Astrocyte of the hippocampus (primary cell): ENCODE results near the gene DCTD.
A peak's percentile ranks its signal among the peaks of the same experiment; 100 is the strongest.

Experiments used
- DNase-seq: peaks from one replicate; pipeline ENCODE4 v3.0.0; 2011; ENCODE audit warnings: low read depth, low spot score

DCTD gene

DNA sequence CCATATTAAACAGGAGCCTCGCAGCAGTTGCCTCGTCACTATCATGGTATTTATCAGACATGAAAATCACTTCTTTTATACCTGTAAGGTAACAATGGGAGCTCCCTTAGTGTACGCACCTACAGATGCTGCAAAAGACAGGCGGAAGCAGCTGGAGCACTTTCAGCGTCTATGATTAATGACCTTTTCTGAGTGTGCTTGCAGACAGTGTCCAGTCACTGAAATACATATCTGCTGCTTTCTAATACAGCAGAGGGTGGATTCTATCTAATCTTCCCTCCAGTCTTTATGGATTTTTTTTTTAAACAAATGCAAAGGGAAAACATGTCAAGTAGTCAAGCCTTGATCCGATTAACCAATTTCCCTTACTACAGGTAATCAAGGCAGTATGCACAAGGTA, 24.1 kb downstream of the DCTD start:
- DNase-seq = no peak

DNA sequence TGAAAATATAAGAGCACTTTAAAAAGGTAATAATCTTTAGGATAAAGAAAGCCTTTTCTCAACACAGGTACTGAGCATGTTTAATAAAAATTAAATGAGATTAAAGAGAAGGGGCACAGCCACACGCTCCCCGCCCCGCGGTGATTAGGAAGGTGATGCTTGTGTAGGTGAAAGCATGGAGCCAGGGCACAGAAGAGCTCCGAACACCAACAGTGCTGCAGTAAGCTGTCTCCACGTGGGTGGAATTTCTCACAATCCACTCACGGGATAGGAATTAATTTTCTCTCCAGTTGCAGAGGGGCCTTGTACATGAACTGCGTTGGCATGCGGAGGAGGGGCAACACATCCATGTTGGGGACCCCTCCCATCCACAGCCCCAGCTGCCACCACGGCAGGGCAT, 27.0 kb downstream of the DCTD start:
- DNase-seq = no peak

DNA sequence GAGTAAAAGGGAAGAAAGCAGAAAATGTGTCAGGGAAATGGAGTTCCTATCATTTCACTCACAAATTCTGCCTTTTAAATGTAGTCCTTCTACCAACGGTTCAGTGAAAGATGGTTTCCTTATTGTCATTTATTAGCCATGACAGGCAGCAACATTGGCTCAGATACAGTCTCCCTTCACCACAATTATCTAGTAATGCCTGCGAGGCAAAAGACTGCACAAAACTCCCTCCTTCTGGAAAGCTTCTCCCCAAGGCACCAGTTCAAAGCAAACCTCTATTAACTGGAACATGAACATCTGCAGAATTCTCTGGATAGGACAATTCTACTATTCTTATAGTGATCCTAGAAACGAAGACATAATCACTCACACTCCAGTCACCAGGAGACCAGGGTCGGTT, 28.3 kb downstream of the DCTD start:
- DNase-seq = no peak

DNA sequence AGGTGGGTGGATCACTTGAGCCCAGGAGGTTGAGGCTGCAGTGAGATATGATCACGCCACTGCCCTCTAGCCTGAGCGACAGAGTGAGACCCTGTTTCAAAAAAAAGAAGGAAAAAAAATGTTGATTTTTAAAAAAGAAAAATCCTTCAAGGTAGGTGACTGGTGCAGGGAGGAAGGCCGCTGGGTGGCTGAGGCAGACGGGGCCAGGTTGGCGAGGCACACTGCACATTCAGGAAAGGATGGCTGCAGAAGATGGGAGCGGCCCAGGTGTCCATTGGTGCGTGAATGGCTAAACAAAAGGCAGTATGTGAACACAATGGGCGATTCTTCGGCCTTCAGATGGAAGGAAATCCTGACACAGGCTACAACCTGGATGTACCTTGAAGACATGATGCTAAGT, 30.4 kb downstream of the DCTD start:
- DNase-seq = no peak

DNA sequence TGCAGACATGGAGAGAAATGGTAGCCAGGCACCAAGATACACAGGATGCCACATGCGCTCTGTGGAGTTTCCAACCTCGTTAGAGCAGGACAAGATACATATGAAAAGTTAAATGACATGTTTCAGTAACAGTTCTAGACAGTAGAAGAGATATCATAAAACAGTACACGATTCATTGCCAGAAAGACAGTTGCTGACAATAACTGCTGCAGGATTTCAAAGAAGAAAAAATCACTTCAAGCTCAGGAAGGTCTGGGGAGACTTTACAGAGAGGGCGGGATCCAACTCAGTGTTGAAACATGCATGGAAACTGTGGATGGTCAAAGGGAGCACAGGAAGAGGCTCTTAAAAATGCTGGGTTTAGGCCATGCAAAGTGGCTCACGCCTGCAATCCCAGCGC, 31.0 kb downstream of the DCTD start:
- DNase-seq = no peak

DNA sequence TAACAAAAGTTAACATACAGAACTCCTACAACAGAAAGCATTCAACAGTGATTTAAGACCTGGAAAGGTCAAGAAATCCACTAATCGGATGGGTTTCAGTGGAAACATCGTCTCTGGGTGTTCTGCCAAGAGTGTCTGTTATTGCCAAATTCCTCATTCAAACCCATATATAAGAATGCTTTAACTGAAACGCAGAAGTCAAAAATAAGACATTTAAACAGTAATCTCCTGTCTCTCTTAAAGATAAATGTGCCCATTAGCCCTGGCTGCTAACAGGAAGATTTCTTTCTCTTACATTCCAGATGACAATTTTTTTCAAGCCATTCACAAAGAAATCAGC, 31.5 kb downstream of the DCTD start:
- DNase-seq = no peak

DNA sequence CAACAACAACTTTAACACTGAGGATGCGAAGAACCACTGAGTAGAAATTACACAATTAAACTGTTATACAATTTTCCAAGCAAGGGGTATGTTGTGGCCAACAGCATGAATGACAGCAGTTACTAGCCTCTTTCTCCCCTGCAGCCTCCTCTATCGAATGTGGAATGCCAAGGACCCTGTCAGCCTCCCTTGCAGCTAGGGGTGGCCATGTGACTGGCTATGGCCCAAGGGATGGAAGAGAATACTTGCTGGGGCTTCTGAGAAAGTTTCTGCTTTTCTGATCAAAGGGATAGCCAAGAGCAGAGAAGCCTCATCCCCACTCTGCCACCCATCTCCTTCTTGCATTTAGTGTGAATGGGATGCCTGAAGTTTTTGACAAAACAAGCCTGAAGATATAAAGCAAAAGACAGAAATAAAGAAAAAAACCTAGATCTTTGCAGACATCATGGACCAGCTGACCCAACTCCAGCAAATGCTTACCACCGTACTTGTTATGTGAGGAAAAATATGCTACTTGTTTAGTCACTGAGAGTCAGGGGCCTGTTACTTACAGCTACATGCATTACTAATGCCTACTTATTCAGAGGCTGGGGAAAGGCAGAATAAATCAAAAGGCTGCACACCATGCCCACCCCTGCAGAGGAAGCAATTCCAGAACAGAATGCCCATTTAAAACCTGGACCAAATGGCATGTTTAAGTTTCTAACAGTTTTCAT, 32.0 kb downstream of the DCTD start:
- no peak for DNase-seq

DNA sequence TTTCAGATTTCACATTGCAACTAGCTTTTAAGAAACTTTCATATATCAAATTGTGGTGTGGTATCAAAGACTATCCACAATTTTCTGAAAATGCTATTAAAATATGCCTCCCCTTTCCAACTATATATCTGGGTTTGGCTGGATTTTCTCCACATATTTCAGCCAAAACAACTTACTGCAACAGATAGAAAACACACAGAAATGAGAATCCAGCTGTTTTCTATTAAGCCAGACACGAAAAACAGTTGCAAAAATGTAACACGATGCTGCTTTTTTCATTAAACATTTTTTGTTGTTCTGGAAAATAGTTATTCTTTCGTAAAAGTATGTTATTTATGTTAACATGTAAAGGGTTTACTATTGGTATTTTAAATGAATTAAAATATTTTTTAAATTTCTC, 33.1 kb downstream of the DCTD start:
- DNase-seq = no peak

DNA sequence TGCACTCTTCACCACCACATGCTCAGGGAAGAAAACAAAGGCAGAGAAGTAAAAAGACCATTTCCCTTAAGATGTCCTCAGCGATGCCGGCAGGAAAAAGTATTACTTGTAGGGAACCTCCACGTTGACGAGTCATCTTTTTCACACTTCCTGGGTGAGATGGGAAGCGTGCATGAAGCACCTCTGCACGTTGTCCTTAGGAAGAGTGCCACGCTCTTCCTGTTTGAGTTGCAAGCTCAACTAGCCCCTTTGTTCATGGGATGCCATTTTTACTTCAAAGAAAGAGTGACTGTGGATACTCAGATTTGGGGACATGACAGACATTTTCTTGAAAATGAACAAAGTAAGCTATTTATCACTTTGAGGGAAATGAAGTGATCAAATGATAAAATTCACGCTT, 33.8 kb downstream of the DCTD start:
- no peak for DNase-seq

DNA sequence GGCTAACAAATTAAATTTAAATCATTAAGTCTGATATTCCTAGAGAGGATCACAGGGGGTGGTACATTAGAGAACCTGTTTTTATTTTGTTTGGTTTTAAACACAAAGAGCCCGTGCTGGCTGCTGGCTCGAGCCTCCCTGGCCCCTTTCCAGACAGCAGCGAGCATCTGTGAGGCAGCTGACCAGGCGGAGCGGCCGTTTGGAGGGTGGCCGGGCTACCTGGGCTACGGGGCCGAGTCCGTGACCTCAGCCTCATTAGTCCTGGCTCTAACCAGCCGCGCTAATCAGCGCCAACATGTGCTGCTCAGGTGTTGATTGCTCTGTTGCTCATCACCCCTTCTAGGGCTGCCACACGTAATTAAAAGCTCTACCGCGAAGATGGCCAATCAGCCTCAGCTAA, 35.3 kb downstream of the DCTD start:
- peak; percentile 55 for DNase-seq

DNA sequence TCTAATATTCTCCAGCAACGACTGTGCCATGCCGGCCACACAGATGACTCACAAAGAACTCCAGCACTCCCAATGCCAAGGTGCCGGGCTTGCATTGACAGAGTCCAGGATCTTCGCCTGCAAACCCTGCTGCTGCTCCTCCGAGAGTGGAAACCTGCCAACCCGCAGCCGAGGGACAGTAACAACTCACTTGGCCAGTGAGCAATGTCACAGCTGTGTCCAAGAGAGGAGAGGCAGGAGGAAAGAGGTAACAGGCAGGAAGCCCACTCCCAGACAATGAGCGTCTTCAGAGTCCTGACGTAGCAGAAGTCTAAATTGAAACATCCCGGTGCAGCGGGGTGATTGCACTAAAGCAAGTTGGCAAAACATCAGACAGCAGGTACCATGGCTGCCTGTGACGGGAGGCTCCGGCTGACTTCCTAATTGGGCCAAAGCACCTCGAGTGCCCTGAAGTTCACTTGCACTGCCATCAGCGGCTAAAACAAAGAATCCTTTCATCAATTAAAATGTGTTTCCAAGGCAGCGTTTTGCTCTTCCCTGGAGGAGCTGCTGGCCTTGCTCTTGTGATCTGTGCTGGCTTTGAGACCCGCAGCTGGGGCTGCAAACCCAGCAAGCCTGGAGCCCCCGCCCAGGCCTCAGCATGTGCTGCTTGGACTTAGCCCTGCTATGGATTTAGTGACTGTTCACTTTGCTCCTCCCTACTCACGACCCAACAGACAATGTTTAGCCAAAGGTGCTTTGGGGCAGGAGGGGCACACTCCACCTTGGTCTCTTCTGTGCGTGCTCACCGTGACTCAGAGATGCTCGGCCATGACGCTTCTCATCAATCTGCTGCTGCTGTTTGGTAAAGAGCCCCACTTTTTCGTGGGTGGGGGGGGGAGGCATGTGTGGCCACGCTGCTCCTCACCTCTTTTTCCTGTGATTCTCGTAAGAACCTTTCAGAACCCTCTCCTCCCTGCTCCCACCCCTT, 36.5 kb downstream of the DCTD start:
- peak; percentile 80 for DNase-seq

DNA sequence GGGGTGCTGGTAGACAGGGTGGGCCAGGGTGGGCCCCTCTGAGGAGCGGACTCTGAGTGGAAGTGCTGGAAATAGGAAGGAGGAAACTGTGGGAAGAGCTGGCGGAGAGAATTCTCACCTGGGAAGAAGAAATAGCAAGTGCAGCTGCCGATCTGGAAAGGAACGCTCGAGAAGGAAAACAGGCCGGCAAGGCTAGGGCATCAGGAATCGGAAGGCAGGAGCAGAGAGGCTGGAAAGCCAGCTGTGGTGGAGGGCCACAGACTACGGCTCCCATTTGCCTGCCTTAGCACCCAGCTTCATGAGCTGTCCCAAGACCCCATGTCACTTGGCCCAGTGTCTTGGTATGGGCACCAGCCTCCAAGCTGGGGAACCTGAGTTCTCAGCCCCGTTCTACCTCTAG, 37.3 kb downstream of the DCTD start:
- DNase-seq = no peak

DNA sequence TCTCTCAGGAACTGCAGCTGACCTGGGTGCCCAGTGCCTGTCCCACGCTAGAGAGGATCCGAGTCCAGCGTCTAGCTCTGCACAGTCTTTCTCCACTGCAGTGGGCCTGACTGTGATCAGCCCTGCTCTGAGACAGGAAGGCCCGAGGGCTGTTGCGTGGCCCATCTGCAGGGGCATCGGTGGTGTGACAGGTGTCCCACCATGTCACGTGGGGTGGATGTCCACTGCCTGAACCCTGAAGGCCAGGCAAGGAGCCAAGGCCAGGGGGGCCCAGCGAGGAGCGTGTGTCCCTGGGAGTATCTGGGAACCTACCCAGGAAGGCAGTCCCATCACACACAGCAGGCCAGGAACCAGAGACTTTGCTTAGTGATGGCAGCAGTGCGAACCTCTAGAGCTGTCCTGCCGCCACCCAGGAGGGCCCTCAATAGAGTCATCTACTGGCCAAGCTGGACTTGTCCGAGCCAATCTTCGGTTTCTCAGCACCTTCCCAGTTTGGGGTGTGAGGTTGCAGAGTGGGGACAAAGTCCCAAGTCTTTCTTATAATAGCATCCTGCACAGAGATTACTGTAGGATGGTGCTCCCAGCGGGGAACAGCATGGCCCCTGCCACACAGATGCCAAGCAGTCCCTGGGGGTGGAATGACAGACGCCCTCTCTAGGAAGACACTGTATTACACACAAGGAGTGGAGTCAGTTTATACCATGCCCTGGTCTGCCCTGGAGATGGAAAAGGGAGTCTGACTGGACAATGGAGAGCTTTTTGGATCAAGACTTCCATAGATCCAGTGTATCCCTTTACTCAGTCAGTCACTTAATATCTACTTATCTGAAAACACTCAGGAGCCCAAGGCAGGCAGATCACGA, 38.3 kb downstream of the DCTD start:
- DNase-seq = no peak

DNA sequence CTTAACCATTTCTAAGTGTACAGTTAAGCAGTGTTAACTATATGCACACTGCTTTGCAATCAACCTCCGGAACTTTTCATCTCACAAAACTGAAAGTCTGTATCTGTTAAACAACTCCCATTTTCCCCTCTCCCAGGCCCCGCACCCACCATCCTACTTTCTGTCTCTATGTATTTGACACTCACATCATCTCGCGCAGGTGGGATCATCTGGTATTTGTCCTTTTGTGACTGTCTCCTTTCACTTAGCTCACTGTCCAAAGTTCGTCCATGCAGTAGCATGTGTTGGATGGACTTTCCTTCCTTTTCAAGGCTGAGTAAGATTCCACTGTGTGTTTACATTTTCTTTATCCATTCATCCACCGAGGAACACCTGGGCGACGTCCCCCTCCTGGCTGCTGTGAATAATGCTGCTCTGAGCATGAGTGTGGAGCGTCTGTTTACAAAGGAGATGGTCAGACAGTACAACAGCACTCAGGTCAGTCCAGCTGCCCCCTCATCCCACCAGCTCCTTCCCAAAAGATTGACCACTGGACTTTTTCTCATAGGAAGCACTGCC, 39.8 kb downstream of the DCTD start:
- no peak for DNase-seq

DNA sequence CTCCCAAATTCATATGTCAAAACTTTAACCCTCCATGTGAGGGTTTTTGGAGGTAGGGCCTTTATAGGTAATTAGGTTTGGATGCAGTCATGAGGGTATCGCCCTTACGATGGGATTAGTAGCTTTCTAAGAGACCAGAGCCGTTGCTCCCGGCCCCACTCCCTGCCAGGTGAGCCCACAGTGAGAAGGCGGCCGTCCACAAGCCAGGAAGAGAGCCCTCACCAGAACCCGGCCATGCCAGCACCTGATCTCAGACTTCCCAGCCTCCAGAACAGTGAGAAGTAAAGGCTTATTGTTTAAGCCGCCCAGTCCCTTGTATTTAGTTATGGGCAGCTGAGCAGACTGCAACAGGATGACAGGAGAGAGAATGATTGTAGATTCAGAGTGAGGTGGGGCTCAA, 40.8 kb downstream of the DCTD start:
- DNase-seq = no peak

DNA sequence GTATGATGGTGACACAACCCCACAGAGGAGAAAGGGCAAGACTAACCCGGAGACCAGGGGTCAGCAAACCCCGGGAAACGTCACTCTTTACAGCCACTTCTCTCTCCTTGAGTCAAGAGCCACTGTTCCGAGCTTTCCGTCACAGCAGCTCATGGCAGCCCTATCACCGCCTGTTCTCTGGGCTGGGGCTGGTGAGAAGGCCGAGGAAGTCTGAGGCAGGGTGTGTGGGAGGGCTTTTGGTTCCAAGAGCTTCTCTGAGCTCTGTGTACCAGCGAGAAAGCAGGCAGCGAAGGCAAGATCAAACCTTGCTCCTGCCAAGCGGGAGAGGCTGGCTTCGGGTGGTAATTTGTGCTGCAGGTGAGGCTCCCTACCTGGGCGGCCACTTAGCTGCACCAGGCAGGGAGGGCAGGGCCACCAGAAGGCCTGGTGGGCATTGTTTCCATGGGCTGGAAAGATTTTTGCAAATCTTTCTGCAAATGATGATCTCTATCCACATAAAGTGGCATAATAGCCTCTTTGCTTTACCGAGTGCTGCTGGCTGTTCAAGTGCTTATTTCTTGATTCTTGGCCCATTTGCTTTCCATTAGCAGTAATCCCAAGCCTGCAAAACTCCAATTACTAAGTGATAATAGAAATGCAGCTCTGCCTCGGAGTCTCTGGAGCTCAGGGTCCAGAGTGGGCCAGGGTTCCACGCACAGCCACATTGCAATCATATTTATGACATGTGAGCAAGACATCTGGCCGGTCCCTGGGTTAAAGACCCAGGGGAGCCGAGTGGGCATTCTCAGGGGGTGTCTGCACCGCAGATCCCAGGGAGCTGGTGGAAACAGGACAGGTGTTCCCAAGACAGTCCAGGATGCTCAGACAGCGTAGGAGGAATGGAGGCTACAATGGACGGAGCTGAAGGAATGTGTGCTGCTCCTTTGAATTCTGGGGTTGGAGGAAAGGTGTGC, 41.5 kb downstream of the DCTD start:
- DNase-seq = no peak

DNA sequence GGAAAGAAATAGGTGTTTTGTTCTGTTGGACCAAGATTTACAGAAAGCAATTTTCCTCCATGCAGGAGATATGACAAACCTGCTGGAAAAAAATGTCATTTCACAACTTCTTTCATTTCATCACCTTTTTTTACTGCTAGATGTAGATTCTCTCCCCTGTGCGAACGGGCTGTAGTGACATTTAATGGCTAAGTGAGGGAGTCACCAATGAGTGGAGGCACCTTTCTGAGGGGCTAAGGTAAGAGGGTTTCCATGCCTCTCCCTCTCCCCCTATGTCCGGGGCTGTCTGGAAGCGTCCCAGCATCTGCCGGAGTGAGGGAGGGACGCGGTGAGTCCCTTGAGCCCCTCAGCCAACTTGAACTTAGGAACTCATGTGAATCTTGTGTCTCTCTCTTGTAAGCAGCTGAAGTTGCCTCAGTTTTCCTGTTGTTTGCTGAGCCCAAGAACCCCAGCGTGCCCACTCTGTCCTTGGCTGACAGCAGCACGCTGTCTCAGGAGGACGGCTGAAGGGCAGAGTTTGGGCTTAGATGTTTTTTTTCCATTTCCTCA, 42.3 kb downstream of the DCTD start:
- DNase-seq = no peak

DNA sequence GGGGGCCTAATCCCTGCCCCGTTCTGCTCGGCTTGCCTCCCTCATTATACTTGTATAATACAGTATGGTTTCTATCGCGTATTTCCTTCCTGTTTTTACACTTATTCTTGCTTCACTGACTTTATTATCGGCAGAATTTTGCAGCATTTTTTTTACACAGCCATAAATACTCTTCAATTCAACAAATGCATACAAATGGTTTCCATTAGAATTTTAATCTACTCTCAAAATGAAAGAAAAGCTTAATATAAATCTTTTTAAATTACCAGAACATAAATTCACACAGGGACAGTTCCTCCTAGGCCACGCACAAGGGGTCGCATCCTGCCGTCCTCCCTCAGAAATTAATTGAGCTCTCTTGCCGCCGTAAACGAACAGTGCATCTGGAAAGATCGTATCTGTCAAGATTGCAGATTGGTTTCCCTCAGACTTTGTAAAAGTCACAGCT, 42.9 kb downstream of the DCTD start:
- no peak for DNase-seq

DNA sequence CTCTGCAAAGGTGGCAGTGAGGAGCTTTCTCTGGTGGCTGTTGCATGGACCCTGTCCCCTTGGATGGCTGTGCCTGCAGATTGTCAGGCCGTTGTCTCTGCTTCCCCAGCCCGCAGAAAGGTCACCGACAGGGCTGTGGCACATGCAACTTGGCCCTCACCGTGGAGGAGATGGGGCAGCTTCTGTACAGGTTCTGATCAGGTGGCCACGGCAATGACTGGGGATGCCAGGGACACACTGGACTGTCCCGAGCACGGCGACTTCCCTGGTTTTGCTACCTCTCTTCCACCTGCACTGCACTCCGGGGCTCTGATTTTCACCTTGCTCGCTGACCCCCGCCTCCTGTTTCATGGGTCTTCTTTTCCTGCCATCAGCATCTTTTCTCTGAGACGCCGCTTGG, 43.5 kb downstream of the DCTD start:
- no peak for DNase-seq

DNA sequence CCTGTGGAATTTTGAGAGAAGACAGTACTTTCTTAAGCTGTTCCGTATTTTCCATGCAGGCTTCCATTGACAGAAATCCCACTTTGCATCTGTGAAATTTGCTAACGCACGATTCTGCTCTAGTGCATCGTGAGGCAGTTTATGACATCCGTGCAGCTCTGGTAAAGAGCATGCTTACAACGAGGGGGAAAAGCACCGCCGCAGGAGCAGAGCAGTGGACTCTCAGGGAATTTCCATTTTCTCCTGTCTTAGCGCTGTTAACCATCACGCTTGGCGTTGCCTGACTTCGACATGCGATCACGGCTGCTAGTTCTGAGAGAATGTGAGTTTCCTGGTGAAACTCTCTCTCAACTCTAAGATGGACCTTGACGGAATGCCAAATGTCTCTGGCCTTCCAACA, 43.9 kb downstream of the DCTD start:
- no peak for DNase-seq
